Suprapubic skin (tissue), 4 donors: ENCODE results near the gene TOB2. TPM values are rescaled to one million over a fixed set of nuclear protein-coding genes. Genes with fewer than 3 reads are reported as not detected.
A peak's percentile ranks its signal among the peaks of the same experiment; 100 is the strongest.

Experiments used
- DNase-seq, 2 donors: peaks; one replicate each; pipeline ENCODE4 v3.0.0-alpha.2; 2019; ENCODE audit warnings: low spot score in 2 of 2
- H3K27ac ChIP-seq: fragments of 200-600 bp; sonication (generic); one replicate; pipeline ENCODE4 v1.5.1; 2019
- H3K27me3 ChIP-seq: fragments of 200-600 bp; sonication (generic); one replicate; pipeline ENCODE4 v1.5.1; 2019
- H3K36me3 ChIP-seq: fragments of 200-600 bp; sonication (generic); one replicate; pipeline ENCODE4 v1.5.1; 2019
- H3K4me1 ChIP-seq: fragments of 200-600 bp; sonication (generic); one replicate; pipeline ENCODE4 v1.5.1; 2019
- H3K4me3 ChIP-seq: fragments of 200-600 bp; sonication (generic); one replicate; pipeline ENCODE4 v1.5.1; 2019; ENCODE audit warnings: mild to moderate bottlenecking
- H3K9me3 ChIP-seq: fragments of 200-600 bp; sonication (generic); one replicate; pipeline ENCODE4 v1.5.1; 2019
- EP300 ChIP-seq: sonication (generic); formaldehyde crosslinking; IDR thresholded peaks from one replicate; pipeline ENCODE4 v1.6.1; 2017; ENCODE audit warnings: antibody characterized with exemption
- POLR2A ChIP-seq, 2 donors: fragments of 450-650 bp; IDR thresholded peaks; one replicate each; pipeline ENCODE4 v1.6.1; 2017; ENCODE audit warnings: antibody characterized with exemption in 2 of 2, mild to moderate bottlenecking in 2 of 2, moderate library complexity in 2 of 2
- POLR2AphosphoS5 ChIP-seq, 3 donors: sonication (generic); formaldehyde crosslinking; IDR thresholded peaks; one replicate each; pipeline ENCODE4 v1.6.1; 2017; ENCODE audit warnings: antibody characterized with exemption in 3 of 3
- WGBS: methylation state at CpG from one replicate; pipeline ENCODE4 v1.1.5; 2018; 5-methylcytosine and 5-hydroxymethylcytosine counted together
- total RNA-seq, 4 donors: library from RNA; depleted of rRNA; stranded (reverse); fragments of >200 nt; gene quantifications; one replicate each; pipeline ENCODE4 v1.1.0, GENCODE V29; 2016
- TF ChIP-seq, protein P1 (sequence below), 2 donors: fragments of 200-600 bp in 1 of 2; fragments of 450-650 bp in 1 of 2; sonication (generic) in 1 of 2; IDR thresholded peaks; one replicate each; pipeline ENCODE4 v1.5.1; 2016 to 2019; ENCODE audit warnings: antibody characterized with exemption in 2 of 2, mild to moderate bottlenecking in 1 of 2, moderate library complexity in 1 of 2

The TOB2 gene
- total RNA-seq, 4 donors from 2014 or later, result 39.7 to 62.1 (median 58.4) TPM

DNA sequence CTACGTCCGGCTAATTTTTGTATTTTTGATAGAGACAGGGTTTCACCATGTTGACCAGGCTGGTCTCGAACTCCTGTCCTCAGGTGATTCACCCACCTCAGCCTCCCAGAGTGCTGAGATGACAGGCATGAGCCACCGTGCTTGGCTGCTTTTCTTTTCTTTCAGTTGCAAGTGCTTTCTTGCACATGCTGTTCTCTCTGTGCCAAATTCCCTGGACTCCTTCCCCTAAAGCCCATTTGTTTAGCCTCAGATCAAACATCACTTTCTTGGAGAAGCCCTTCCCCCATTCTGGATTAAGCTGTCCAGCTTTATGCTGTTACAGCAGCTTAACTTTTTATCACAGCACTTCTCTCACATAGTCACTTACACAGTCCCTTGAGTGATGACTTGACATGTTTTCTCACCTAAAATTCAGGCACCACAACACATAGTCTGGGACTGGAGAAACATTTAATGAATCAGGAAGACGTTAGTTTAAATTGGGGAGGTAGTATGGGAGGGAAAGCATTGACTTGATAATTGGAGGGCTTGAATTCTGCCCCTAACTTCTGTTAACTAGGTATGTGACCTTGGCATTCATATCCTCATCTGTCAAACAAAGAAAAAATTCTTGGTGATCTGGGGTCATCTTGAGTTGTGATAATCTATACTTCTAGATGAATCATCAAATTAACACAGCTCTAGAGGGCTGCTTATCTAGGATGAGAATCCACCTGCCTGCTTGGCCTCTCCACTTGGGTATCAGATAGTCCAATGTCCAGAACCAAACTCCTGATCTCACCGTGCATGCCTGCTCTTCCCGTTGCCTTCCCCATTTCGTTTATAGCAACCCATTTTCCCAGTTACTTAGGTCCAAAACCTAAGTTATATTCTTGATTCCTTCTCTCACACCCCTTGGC is 40.7 kb upstream of the TOB2 start:
- Histone ChIP-seq H3K9me3 (no peaks in the 10 kb centered on the region), H3K27ac (no peak overlapping the region), H3K27me3 (no peaks in the 10 kb centered on the region), H3K4me3 (no peak overlapping the region), H3K4me1 (peaks cover 48% of the 10 kb centered on the region), H3K36me3 (no peaks in the 10 kb centered on the region)
- 71% methylated on average over 8 of the region's 8 CpGs for WGBS
- no peak for DNase-seq
- TF ChIP-seq, protein P1, sequence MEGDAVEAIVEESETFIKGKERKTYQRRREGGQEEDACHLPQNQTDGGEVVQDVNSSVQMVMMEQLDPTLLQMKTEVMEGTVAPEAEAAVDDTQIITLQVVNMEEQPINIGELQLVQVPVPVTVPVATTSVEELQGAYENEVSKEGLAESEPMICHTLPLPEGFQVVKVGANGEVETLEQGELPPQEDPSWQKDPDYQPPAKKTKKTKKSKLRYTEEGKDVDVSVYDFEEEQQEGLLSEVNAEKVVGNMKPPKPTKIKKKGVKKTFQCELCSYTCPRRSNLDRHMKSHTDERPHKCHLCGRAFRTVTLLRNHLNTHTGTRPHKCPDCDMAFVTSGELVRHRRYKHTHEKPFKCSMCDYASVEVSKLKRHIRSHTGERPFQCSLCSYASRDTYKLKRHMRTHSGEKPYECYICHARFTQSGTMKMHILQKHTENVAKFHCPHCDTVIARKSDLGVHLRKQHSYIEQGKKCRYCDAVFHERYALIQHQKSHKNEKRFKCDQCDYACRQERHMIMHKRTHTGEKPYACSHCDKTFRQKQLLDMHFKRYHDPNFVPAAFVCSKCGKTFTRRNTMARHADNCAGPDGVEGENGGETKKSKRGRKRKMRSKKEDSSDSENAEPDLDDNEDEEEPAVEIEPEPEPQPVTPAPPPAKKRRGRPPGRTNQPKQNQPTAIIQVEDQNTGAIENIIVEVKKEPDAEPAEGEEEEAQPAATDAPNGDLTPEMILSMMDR (IDR thresholded peaks at IDR 0.05), result no peak
- TF ChIP-seq POLR2A (IDR thresholded peaks at IDR 0.05), result no peak
- no peak for TF ChIP-seq EP300
- TF ChIP-seq POLR2AphosphoS5 (IDR thresholded peaks at IDR 0.05), result no peak

DNA sequence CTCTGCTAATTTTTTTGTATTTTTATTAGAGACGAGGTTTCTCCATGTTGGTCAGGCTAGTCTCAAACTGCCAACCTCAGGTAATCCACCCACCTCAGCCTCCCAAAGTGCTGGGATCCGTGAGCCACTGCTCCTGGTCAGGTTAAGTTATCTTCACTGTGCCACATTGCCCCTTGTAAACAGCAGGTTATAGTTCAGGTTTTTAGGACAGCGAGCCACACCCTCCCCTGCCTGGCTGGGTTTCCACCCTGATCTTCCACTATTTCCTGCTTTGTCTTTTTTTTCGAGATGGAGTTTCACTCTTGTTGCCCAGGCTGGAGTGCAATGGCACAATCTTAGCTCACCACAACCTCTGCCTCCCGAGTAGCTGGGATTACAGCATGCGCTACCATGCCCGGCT is 38.4 kb upstream of the TOB2 start:
- no peak overlapping the region for H3K27ac ChIP-seq
- H3K4me3 ChIP-seq, result no peak overlapping the region
- no peak for DNase-seq
- TF ChIP-seq POLR2A (IDR thresholded peaks at IDR 0.05), result no peak
- no peak for TF ChIP-seq EP300
- no peak for TF ChIP-seq POLR2AphosphoS5 (IDR thresholded peaks at IDR 0.05)
- no peaks in the 10 kb centered on the region for H3K27me3 ChIP-seq
- no peaks in the 10 kb centered on the region for H3K9me3 ChIP-seq
- no peaks in the 10 kb centered on the region for H3K36me3 ChIP-seq
- 40% methylated on average over 7 of the region's 7 CpGs for WGBS
- H3K4me1 ChIP-seq, result peaks cover 56% of the 10 kb centered on the region

DNA sequence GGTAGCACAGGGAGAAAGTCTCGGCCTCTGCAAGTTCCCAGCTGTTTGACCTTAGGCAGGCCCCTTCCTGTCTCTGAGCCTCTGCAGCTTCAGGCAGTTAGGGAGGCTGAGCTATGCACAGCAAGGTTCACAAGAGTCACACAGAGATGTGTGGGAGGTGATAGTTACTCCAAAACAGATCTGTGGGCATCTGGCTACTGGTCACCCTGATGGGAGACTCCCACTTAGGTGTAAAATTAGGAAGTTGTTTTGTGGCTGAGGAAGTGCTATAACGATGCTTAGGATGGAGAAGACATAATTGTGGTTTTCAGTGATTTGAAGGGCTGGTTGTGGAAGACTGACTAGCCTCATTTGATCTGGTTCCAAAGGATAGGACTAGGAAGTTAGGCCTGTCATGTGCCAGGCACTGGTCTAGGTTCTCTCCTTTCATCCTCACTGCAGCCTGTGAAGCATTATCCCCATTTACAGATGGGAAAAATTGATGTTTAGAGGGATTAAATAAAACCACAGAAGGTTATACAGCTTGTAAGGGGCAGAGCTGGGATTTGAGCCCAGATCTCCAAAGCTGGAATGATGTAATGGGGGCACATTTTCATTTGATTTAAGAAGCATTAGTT is 35.8 kb upstream of the TOB2 start:
- H3K27me3 ChIP-seq, result no peaks in the 10 kb centered on the region
- peak overlapping the region; percentile 37 for H3K27ac ChIP-seq
- no peak overlapping the region for H3K4me3 ChIP-seq
- H3K36me3 ChIP-seq, result no peaks in the 10 kb centered on the region
- TF ChIP-seq POLR2A (IDR thresholded peaks at IDR 0.05) (no peak), EP300 (no peak), POLR2AphosphoS5 (IDR thresholded peaks at IDR 0.05) (no peak)
- TF ChIP-seq, protein P1 (IDR thresholded peaks at IDR 0.05), result no peak
- WGBS, result 21% methylated on average over 2 of the region's 2 CpGs
- no peak for DNase-seq
- H3K9me3 ChIP-seq, result no peaks in the 10 kb centered on the region
- peaks cover 48% of the 10 kb centered on the region for H3K4me1 ChIP-seq

DNA sequence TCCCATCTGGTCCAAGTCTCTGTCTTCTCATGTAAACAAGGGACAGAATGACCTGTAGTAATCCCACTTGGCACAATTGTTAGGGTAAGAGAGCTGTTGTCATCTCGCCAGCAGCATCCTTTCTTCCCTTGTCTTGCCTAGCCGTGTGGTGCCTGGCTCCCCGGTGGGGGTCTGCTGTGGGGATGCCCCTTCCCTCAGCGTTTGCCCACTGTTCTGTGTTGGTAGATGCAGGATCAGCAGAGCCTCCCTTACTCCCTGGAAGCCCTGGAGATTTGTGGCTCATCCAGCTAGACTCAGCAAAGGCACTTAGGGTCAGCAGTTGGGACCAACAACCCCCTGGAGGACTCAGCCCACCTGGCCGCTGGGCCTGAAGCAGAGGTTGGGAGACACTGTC is 35.3 kb upstream of the TOB2 start:
- Histone ChIP-seq H3K4me1 (peaks cover 48% of the 10 kb centered on the region), H3K36me3 (no peaks in the 10 kb centered on the region), H3K27ac (peak overlapping the region; percentile 37), H3K9me3 (no peaks in the 10 kb centered on the region), H3K27me3 (no peaks in the 10 kb centered on the region), H3K4me3 (no peak overlapping the region)
- WGBS, result 52% methylated on average over 5 of the region's 5 CpGs
- DNase-seq, result no peak
- no peak for TF ChIP-seq POLR2A (IDR thresholded peaks at IDR 0.05)
- no peak for TF ChIP-seq EP300
- TF ChIP-seq POLR2AphosphoS5 (IDR thresholded peaks at IDR 0.05), result no peak
- TF ChIP-seq, protein P1 (IDR thresholded peaks at IDR 0.05), result no peak

DNA sequence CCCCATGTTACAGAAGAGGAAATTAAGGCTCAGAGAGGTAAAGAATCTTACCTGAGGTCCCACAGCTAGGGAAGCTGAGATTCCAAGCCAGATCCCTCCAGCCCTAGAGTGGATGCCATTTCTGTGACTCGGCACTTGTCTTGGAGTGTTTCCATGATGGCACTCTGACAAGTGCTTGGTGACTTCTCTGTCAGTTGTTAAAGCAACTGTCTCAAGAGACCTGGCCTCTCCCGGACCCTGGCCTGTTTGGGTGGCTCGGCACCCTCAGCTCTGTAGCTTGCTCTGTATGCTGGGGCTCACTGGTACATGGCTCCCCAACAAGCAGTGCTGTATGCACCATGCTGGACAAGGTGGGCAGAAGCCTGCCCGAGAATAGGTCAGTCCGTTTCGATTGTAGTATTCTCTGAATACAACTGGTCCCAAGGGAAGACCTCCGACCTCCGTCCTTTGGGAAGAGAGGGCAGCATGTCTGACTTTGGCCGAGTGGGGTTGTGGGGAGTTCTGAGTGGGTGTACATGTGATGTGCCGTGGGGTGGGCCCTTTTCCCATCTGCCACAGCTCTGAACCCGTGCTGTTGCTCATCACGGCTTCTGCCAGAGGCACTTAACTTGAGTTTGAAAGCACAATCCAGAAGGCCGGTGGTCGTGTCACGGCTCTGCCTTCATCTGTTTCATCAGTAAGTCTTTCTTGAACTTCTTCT is 34.7 kb upstream of the TOB2 start:
- Histone ChIP-seq H3K27me3 (no peaks in the 10 kb centered on the region), H3K27ac (peak overlapping the region; percentile 37), H3K4me1 (peaks cover 48% of the 10 kb centered on the region), H3K36me3 (no peaks in the 10 kb centered on the region), H3K4me3 (no peak overlapping the region), H3K9me3 (no peaks in the 10 kb centered on the region)
- WGBS, result 77% methylated on average over 10 of the region's 15 CpGs
- no peak for DNase-seq
- TF ChIP-seq, protein P1 (IDR thresholded peaks at IDR 0.05), result no peak
- TF ChIP-seq EP300, result no peak
